SJSA1 (cell line): ENCODE data around the gene AP5Z1. TPM values are rescaled to one million over a fixed set of nuclear protein-coding genes. Genes with fewer than 3 reads are reported as not detected.

Source experiments
- DNase-seq, 2 experiments: peaks; one replicate each; pipeline ENCODE4 v3.0.0-alpha.2; 2015 to 2020; ENCODE audit warnings: low spot score in 2 of 2, low read depth in 1 of 2
- H3K27ac ChIP-seq: fragments of 250-450 bp; sonication (Bioruptor Pico); 2 replicates; pipeline ENCODE4 v1.5.1; 2020; ENCODE audit warnings: mild to moderate bottlenecking, moderate library complexity
- H3K27me3 ChIP-seq: fragments of 250-450 bp; sonication (Bioruptor Pico); replicated peaks from 2 replicates; pipeline ENCODE4 v1.5.1; 2020; ENCODE audit warnings: mild to moderate bottlenecking, moderate library complexity
- H3K36me3 ChIP-seq: fragments of 250-450 bp; sonication (Bioruptor Pico); 2 replicates; pipeline ENCODE4 v1.5.1; 2020; ENCODE audit warnings: mild to moderate bottlenecking
- H3K4me1 ChIP-seq: fragments of 250-450 bp; sonication (Bioruptor Pico); replicated peaks from 2 replicates; pipeline ENCODE4 v1.6.1; 2021; ENCODE audit warnings: mild to moderate bottlenecking
- H3K4me3 ChIP-seq: fragments of 250-450 bp; sonication (Bioruptor Pico); 2 replicates; pipeline ENCODE4 v1.5.1; 2020; ENCODE audit warnings: mild to moderate bottlenecking
- H3K9me3 ChIP-seq: fragments of 250-450 bp; sonication (Bioruptor Pico); replicated peaks from 2 replicates; pipeline ENCODE4 v1.5.1; 2020; ENCODE audit warnings: mild to moderate bottlenecking
- total RNA-seq: library from RNA; depleted of rRNA; stranded (reverse); fragments of >200 nt; shearing (Covaris generic); gene quantifications from 2 replicates; pipeline ENCODE4 v1.2.3, GENCODE V29; 2014; rRNA removed

AP5Z1 gene
- total RNA-seq, 1 experiment from 2014 or later: 37.7 TPM

- no peaks in the 10 kb centered on the region for H3K4me1 ChIP-seq
- peaks cover 6% of the 10 kb centered on the region; the same call in 1 of the 2 replicates for H3K27me3 ChIP-seq
- no peak overlapping the region for H3K4me3 ChIP-seq
- DNase-seq: no peak
- H3K27ac ChIP-seq: no peak overlapping the region
- H3K9me3 ChIP-seq: no peaks in the 10 kb centered on the region
- no peaks in the 10 kb centered on the region for H3K36me3 ChIP-seq
Measured at GRCh38 chr7:4838626-4839334, 63.4 kb downstream of the AP5Z1 start.

- Histone ChIP-seq H3K4me1 (no peaks in the 10 kb centered on the region), H3K4me3 (no peak overlapping the region), H3K27me3 (peaks cover 6% of the 10 kb centered on the region; the same call in 1 of the 2 replicates), H3K36me3 (no peaks in the 10 kb centered on the region), H3K27ac (no peak overlapping the region), H3K9me3 (no peaks in the 10 kb centered on the region)
- DNase-seq: no peak
Measured at GRCh38 chr7:4840079-4840501, 64.7 kb downstream of the AP5Z1 start.

Other genes with a start within 250 kb of the AP5Z1 start
- gene FOXK1, start 93.3 kb upstream of the AP5Z1 start, total RNA-seq: 10.2 and 17.4 TPM in 2 replicates
- not detected in 2 replicates for gene PAPOLB, start 86.4 kb downstream of the AP5Z1 start, total RNA-seq
- gene RADIL, start 108.1 kb downstream of the AP5Z1 start, total RNA-seq: 0.24 TPM in 1 of 2 replicates, not detected in the other
- not detected in 2 replicates for gene MMD2, start 183.6 kb downstream of the AP5Z1 start, total RNA-seq